ENCODE results near the gene CACNG8. TPM values are rescaled to one million over a fixed set of nuclear protein-coding genes. Genes with fewer than 3 reads are reported as not detected.

The CACNG8 gene
- total RNA-seq, 1 experiment from 2014 or later, result 12.5 TPM

- DNase-seq (ENCODE audit: low spot score) (peak; percentile 65), ATAC-seq (no peak)
- Mint-ChIP-seq H3K4me3 (peak overlapping the region; percentile 93), H3K36me3 (no peaks in the 10 kb centered on the region), H3K4me1 (peaks cover 15% of the 10 kb centered on the region), H3K27me3 (ENCODE audit: low read depth) (peaks cover 4% of the 10 kb centered on the region; the same call in 1 of the 2 replicates), H3K9me3 (no peaks in the 10 kb centered on the region), H3K27ac (peak overlapping the region; percentile 85)
- TF ChIP-seq CBFB (CRISPR knock-in tag; IDR thresholded peaks at IDR 0.05; ENCODE audit: low read depth) (peak; percentile 66; the same call in 1 of the 2 replicates), ZNF423 (CRISPR knock-in tag; IDR thresholded peaks at IDR 0.05) (no peak), PRRX2 (CRISPR knock-in tag; IDR thresholded peaks at IDR 0.05) (0 out of 2 replicates have a peak, but pooled peaks have one; percentile 16), EMX1 (CRISPR knock-in tag; IDR thresholded peaks at IDR 0.05) (0 out of 2 replicates have a peak, but pooled peaks have one; percentile 35), ZNF396 (CRISPR knock-in tag; IDR thresholded peaks at IDR 0.05; ENCODE audit: borderline replicate concordance) (no peak), MXD4 (CRISPR knock-in tag; IDR thresholded peaks at IDR 0.05; ENCODE audit: borderline replicate concordance) (no peak), PREB (CRISPR knock-in tag; IDR thresholded peaks at IDR 0.05; ENCODE audit: borderline replicate concordance) (no peak), ZNF138 (CRISPR knock-in tag; conservative IDR thresholded peaks at IDR 0.05) (0 out of 2 replicates have a peak, but pooled peaks have one; percentile 37), SMAD4 (CRISPR knock-in tag; IDR thresholded peaks at IDR 0.05) (no peak), E2F1 (CRISPR knock-in tag; IDR thresholded peaks at IDR 0.05) (no peak), NFATC4 (CRISPR knock-in tag; IDR thresholded peaks at IDR 0.05) (peak; percentile 18; the same call in 1 of the 2 replicates)
- POLR2A ChIA-PET, result interaction anchor here (0.6 to 2.8 kb wide), 21 partner anchors 8 to 1358 kb away, joined by 3 to 35 read pairs (median 5); partner anchors contain the start of genes KMT5C and MYADM
- CTCF ChIA-PET, result interaction anchor here (0.9 to 3.2 kb wide), 19 partner anchors 8 to 492 kb away, joined by 3 to 48 read pairs (median 9); partner anchors contain the start of genes CACNG6 and MYADM
These were observed 18.7 kb downstream of the CACNG8 start for GRCh38 chr19:53981376-53981951.

- no peak overlapping the region for H3K27ac Mint-ChIP-seq
- no peaks in the 10 kb centered on the region for H3K36me3 Mint-ChIP-seq
- H3K9me3 Mint-ChIP-seq, result no peaks in the 10 kb centered on the region
- H3K4me3 Mint-ChIP-seq, result peak overlapping the region; percentile 93
- DNase-seq (ENCODE audit: low spot score) (peak; percentile 63), ATAC-seq (no peak)
- H3K4me1 Mint-ChIP-seq, result peaks cover 12% of the 10 kb centered on the region
- ChIA-PET POLR2A (interaction anchor here (0.6 to 2.8 kb wide), 4 partner anchors 34 to 122 kb away, joined by 3 to 16 read pairs (median 3); no protein-coding TSS in a partner anchor), CTCF (interaction anchor here (1.1 to 3.2 kb wide), 8 partner anchors 30 to 491 kb away, joined by 3 to 48 read pairs (median 21); no protein-coding TSS in a partner anchor)
- H3K27me3 Mint-ChIP-seq (ENCODE audit: low read depth), result peaks cover 4% of the 10 kb centered on the region; the same call in 1 of the 2 replicates
- TF ChIP-seq E2F5 (CRISPR knock-in tag; IDR thresholded peaks at IDR 0.05), result no peak
- TF ChIP-seq ELF4 (CRISPR knock-in tag; IDR thresholded peaks at IDR 0.05; ENCODE audit: low read depth), result no peak
- no peak for TF ChIP-seq CREB1 (CRISPR knock-in tag; IDR thresholded peaks at IDR 0.05)
- no peak for TF ChIP-seq ZBTB21 (CRISPR knock-in tag; IDR thresholded peaks at IDR 0.05; ENCODE audit: borderline replicate concordance)
- no peak for TF ChIP-seq NFATC4 (CRISPR knock-in tag; IDR thresholded peaks at IDR 0.05)
- peak; percentile 77; the same call in 1 of the 2 replicates for TF ChIP-seq FOXP4 (CRISPR knock-in tag; IDR thresholded peaks at IDR 0.05)
- no peak for TF ChIP-seq ZNF396 (CRISPR knock-in tag; IDR thresholded peaks at IDR 0.05; ENCODE audit: borderline replicate concordance)
- peak; percentile 54; the same call in 1 of the 2 replicates for TF ChIP-seq FOXP1 (CRISPR knock-in tag; IDR thresholded peaks at IDR 0.05; ENCODE audit: borderline replicate concordance)
- TF ChIP-seq MAX (CRISPR knock-in tag; IDR thresholded peaks at IDR 0.05), result peak; percentile 66; the same call in 1 of the 2 replicates
- no peak for TF ChIP-seq PRRX2 (CRISPR knock-in tag; IDR thresholded peaks at IDR 0.05)
- TF ChIP-seq NFE2L1 (CRISPR knock-in tag; IDR thresholded peaks at IDR 0.05), result peak; percentile 28; the same call in 1 of the 2 replicates
- TF ChIP-seq ZNF512 (CRISPR knock-in tag; IDR thresholded peaks at IDR 0.05; ENCODE audit: borderline replicate concordance), result no peak
- no peak for TF ChIP-seq RORB (CRISPR knock-in tag; IDR thresholded peaks at IDR 0.05)
- no peak for TF ChIP-seq NR3C1 (CRISPR knock-in tag; conservative IDR thresholded peaks at IDR 0.05; ENCODE audit: low read depth)
- no peak for TF ChIP-seq ZNF281 (CRISPR knock-in tag; IDR thresholded peaks at IDR 0.05)
- TF ChIP-seq EMX1 (CRISPR knock-in tag; IDR thresholded peaks at IDR 0.05), result no peak
These were observed 19.3 kb downstream of the CACNG8 start for GRCh38 chr19:53982001-53982451.

All from WTC11 (cell line).